ENCODE measurements around the gene NPAS3. TPM values are rescaled to one million over a fixed set of nuclear protein-coding genes. Genes with fewer than 3 reads are reported as not detected.

Gene NPAS3
- total RNA-seq, 1 donor, result 0.86 TPM

DNA sequence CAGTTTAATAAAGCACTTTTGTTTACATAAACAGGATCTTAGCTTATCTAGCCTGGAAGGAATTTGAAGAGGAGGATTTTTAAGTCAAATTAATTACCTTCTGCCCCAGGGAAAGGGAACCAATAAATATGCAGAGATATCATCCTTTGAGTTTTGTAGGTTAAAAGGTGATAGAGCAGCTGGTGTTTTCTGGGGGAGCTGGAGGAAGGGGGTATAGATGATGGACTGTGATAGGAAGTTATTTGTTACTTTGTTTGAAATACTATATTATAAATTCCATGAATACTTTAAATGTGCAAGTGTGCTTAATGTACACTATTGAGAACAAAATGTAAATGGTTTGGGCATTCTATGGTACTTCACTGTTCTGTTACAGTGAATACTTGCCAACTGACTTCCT lies 55.2 kb downstream of the NPAS3 start:
- DNase-seq (ENCODE audit: low read depth), result no peak
- H3K4me3 ChIP-seq (ENCODE audit: low read depth, low read length), result no peak overlapping the region
- TF ChIP-seq, protein P1, sequence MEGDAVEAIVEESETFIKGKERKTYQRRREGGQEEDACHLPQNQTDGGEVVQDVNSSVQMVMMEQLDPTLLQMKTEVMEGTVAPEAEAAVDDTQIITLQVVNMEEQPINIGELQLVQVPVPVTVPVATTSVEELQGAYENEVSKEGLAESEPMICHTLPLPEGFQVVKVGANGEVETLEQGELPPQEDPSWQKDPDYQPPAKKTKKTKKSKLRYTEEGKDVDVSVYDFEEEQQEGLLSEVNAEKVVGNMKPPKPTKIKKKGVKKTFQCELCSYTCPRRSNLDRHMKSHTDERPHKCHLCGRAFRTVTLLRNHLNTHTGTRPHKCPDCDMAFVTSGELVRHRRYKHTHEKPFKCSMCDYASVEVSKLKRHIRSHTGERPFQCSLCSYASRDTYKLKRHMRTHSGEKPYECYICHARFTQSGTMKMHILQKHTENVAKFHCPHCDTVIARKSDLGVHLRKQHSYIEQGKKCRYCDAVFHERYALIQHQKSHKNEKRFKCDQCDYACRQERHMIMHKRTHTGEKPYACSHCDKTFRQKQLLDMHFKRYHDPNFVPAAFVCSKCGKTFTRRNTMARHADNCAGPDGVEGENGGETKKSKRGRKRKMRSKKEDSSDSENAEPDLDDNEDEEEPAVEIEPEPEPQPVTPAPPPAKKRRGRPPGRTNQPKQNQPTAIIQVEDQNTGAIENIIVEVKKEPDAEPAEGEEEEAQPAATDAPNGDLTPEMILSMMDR (IDR thresholded peaks at IDR 0.05; ENCODE audit: insufficient read depth, low read depth, low read length), result no peak

DNA sequence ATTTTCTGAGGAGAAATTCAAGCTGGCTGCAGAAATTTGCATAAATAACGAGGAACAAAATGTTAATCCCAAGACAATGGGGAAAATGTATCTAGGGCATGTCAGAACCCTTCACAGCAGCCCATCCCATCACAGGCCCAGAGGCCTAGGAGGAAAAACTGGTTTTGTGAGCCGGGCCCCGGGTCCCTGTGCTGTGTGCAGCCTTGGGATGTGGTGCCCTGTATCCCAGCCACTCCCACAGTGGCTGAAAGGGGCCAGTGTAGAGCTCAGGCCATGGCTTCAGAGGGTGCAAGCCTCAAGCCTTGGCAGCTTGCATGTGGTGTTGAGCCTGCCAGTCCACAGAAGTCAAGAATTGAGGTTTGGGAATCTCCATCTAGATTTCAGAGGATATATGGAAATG lies 57.7 kb downstream of the NPAS3 start:
- no peak for DNase-seq (ENCODE audit: low read depth)
- TF ChIP-seq, protein P1 (IDR thresholded peaks at IDR 0.05; ENCODE audit: insufficient read depth, low read depth, low read length), result no peak
- H3K4me3 ChIP-seq (ENCODE audit: low read depth, low read length), result no peak overlapping the region

DNA sequence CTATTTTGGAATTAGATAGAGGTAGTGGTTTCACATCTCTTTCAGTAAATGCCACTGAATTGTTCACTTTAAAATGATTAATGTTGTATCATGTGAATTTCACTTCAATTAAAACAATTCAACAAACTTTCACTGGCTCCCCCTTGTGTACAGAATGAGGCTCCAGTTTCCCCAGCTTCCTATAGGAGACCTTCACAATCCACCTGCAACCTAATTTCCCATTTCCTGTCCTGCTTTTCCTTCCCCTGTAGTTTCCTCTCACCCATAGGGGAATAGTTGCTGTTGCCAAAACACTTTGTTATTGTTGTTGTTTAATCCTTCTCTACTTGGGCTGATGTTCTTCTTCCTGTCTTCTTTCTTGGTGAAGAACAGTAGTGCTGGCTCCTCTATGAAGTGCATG lies 59.8 kb downstream of the NPAS3 start:
- TF ChIP-seq, protein P1 (IDR thresholded peaks at IDR 0.05; ENCODE audit: insufficient read depth, low read depth, low read length), result peak; percentile 59
- H3K4me3 ChIP-seq (ENCODE audit: low read depth, low read length), result no peak overlapping the region
- DNase-seq (ENCODE audit: low read depth), result peak; percentile 34

DNA sequence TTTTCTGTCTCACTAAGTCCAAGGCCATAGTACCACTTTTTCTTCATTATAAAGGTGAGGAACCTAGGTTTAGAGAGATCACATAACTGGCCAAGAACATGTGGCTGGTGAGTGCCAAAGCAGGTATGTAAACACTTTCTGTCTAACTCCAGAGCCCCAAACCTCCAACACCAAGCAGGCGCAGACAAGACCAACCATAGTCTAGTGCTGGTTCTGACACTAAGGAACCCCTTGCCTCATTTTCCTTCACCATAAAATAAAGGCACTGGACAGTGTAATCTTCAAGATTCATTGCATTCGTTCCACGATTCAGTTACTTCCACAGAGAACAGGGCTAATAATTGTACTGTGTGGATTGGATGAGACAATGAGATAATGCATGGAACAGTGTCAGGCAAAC lies 71.0 kb downstream of the NPAS3 start:
- no peak for DNase-seq (ENCODE audit: low read depth)
- no peak overlapping the region for H3K4me3 ChIP-seq (ENCODE audit: low read depth, low read length)
- TF ChIP-seq, protein P1 (IDR thresholded peaks at IDR 0.05; ENCODE audit: insufficient read depth, low read depth, low read length), result no peak

DNA sequence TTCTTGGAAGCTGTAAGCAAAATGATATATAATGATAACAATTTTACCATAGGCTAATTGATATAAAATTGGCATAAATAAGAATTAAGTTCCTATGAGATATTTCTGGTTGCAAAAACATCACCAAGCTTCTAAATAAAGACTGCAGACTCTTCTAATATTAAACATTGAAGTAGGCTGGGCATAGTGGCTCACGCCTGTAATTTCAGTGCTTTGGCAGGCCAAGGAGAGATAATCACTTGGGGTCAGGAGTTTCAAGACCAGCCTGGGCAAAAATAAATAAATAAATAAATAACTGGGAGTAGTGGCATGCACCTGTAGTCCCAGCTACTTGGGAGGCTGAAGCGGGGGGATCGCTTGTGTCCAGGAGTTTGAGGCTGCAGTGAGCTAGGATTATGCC lies 71.8 kb downstream of the NPAS3 start:
- no peak for DNase-seq (ENCODE audit: low read depth)
- TF ChIP-seq, protein P1 (IDR thresholded peaks at IDR 0.05; ENCODE audit: insufficient read depth, low read depth, low read length), result no peak
- H3K4me3 ChIP-seq (ENCODE audit: low read depth, low read length), result no peak overlapping the region

DNA sequence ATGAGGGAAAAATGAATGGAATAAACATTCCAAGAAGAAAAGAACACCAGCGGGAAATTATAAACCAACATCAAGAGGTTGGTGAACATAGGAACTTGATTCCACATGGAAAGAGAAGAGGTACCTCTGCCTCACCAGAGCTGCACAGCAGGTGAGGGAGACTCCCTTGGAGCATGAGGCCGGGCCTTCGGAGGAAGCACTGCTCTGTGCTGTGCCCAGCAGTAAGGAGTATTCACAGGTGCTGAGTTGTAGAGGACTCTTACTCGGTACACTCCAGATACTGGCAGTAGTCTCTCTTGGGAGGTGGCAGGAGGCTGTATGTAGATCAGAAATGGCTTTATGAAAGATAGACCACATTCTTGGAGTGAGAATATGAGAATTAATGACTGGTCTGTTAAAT lies 76.0 kb downstream of the NPAS3 start:
- TF ChIP-seq, protein P1 (IDR thresholded peaks at IDR 0.05; ENCODE audit: insufficient read depth, low read depth, low read length), result no peak
- H3K4me3 ChIP-seq (ENCODE audit: low read depth, low read length), result no peak overlapping the region
- DNase-seq (ENCODE audit: low read depth), result no peak

DNA sequence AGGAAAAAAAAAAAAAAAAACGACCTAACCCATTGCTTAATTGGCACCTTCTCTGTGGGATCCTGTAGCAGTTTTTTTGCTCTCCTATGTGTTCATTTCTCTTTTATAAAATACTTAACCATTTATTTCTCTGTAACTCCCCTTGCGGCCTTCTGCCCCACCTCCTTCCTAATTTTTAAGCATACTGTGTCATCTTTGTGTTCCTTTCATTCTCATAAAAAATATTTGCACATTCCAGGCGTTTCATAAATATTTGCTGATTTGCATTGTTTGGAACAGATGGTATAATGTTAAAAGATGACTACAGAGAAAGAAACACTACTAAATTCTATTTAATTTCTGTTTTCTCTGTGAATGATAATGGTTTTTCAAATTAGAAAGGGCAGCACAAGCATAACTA lies 77.9 kb downstream of the NPAS3 start:
- H3K4me3 ChIP-seq (ENCODE audit: low read depth, low read length), result no peak overlapping the region
- DNase-seq (ENCODE audit: low read depth), result no peak
- TF ChIP-seq, protein P1 (IDR thresholded peaks at IDR 0.05; ENCODE audit: insufficient read depth, low read depth, low read length), result no peak

Data from fibroblast of villous mesenchyme (primary cell).